HL-60/S4 treated with phorbol 12-myristate 13-acetate at 8.2 ng/mL for 4 days and 3 days (cell line): Measurements from ENCODE around the gene POTEF.
"Not testable (repeated sequence)": the region's sequence is repeated elsewhere in the genome, so short reads cannot be mapped to it uniquely, and the experiment has no call there.

Experiments
- in situ Hi-C: fragments of 300-500 bp; cut with MboI; formaldehyde crosslinking; loops from 2 replicates; pipeline ENCODE4 v1.15.0; 2022; ENCODE audit warnings: low sequenced_read_pairs

The POTEF gene

GRCh38 chr2:130153721-130154422 is 24.9 kb upstream of the POTEF start:
- in situ Hi-C loops, result loop anchor here (10.0 kb wide), 1 partner anchor 181 kb away; no protein-coding TSS in a partner anchor

DNA sequence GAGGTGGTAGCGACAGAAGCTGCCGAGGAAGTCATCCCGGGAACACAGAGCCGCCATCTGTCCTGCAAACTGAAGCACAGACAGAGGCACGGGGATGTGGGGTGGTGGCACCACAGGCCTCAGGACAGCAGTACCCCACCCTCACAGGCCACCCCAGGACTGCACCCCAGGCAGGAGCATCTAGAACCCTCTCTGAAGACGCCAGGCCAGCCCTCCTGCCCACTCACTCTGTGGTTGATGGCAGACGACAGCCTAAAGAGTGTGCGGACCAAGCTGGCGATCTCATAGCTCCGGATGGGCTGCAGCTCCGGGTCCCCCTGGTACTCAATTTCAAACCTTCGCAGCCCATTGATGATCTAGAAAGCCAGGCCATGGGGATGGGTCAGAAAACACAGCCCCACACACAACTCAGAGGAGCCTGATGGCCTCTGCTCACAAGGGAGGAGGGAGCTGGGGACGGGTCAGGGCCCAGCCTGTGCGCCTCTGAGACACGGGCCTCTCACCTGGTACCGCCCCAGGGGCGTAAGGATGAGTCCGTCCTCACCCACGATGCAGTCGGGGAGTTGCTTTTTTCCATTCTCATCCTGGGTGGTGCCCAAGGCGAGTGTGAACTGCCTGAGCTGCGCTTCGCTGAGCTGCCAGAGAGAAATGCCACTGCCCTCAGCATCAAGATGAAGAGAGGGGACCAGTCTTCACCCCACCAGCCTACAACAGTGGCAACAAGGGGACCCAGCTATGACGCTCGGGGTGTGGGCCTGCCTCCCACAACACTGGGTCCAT is 24.0 kb upstream of the POTEF start:
- in situ Hi-C loops, result loop anchor here (10.0 kb wide), 1 partner anchor 182 kb away; no protein-coding TSS in a partner anchor

- in situ Hi-C loops, result loop anchor here (10.0 kb wide), 1 partner anchor 183 kb away; no protein-coding TSS in a partner anchor
Measured at GRCh38 chr2:130152136-130152815, 23.3 kb upstream of the POTEF start.

- in situ Hi-C loops, result loop anchor here (10.0 kb wide), 1 partner anchor 184 kb away; no protein-coding TSS in a partner anchor
Measured at GRCh38 chr2:130151145-130151512, 22.1 kb upstream of the POTEF start.

- in situ Hi-C loops, result loop anchor here (10.0 kb wide), 1 partner anchor 184 kb away; no protein-coding TSS in a partner anchor
Measured at GRCh38 chr2:130150181-130151144, 21.4 kb upstream of the POTEF start.

- in situ Hi-C loops, result not testable (repeated sequence)
Measured at GRCh38 chr2:130148515-130148914, 19.5 kb upstream of the POTEF start.

DNA sequence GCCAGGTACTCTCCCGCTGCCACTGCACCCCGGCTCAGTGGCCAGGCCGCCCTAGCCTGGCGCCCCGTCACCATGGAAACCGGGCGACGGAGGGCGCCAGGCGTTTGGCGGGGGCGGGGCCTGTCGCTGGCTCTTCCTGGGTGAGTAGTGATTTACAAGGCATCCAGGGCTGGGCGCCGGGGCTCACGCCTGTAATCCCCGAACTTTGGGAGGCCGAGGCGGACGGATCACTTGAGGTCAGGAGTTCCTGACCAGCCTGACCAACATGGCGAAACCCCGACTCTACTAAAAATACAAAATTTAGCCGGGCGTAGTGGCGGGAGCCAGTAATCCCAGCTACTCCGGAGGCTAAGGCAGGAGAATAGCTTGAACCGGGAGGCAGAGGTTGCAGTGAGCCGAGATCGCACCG is 16.0 kb upstream of the POTEF start, which contains the start of gene CCDC74B:
CCDC74B (minus strand) TSS at position 107 of the 409 bp plus-strand sequence. CDS start 116 bp downstream, outside the sequence.
- in situ Hi-C loops, result not testable (repeated sequence)

GRCh38 chr2:130143266-130144039 is 14.4 kb upstream of the POTEF start:
- in situ Hi-C loops, result not testable (repeated sequence)

DNA sequence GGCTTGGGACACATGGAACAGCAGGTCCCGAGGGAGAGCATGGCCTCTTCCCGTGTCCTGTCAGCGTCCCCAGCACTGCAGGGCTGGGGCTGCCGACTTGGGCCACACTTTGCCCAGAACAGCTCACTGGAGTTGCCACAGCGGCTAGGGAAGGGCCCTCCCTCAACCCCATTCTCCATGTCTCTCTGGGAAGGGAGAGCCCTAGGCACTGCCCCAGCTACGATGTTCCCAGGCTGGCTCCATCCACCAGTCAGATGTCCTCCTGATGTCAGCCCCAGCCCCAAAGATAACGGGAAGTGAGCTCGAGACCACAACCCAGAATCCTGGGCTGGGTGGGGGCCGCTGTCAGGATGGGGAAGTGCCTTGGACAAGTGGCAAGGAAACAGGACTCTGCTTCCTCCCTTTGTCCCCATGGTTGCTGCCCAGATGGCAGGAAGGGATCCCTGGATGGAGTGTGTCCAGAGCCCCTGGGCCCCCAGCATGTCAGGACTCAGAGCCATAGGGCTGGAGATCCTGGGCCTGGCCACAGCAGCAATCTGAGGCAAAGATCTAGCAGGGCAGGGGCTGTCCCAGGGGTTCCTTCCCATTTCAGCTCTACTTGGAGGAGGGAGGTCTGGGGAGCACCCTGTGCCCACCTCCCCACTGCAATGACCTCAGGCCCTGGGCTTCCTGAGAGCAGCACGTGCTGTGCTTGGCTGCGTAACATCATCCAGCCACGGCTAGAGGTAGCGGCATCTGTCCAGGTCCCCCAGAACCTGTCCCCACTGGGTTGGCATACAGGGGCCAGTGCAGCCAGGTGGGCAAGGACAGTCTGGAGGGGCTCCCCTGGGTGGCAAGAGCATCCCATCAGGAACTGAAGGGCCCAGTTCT is 13.6 kb upstream of the POTEF start:
- in situ Hi-C loops, result not testable (repeated sequence)

DNA sequence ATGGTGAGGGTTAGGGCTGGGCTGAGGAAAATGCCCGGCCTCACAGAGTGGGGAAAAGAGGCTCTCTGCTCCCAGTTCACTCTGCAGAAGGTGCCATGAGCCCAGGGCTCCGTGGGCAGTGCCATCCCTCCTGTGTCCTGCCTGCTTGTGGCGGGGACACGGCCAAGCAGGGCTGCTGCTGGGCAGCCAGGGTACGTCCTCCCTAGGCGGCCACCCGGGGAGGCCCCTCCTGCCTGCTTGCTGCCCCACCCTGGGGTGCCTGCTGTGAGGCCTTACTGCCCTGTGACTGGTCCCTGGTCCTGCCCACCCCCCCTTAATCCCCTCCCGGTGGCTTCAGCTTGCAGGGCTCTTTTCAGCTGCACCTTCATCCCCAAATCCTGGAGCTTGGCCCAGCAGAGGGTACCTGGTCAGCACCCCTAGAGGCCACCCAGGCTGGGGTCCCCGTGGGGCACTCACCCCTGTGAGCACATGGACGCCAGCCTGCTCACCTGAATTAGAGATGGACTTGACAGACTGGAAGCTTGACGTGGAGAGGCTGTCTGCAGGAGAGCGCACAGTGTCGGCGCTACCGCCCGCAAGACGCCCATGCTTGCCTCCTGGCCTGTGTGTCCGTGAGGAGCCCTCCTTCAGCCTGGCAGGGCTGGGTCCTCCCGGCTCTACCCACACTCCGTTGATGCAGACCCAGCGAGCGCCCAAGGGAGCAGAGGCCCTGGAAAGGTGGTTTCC is 12.8 kb upstream of the POTEF start:
- in situ Hi-C loops, result not testable (repeated sequence)

DNA sequence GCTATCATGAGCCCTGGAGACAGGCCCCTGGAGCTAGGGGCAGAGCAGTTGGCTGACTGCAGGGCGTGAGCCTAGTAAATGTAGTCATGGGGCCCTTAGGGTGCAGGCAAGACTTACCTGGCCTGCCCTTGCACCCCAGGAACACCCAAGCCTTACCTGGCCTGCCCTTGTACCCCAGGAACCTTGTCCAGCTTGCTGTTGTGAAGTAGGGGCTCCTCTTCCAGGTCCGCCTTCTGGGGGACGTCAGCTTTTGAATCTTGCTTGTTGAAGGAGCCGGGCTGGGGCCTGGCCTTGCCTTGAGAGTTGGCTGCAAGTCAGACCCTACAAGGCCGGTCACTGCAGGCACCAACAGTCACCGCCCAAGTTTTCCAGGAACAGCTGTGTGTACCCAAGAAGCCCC is 12.0 kb upstream of the POTEF start:
- in situ Hi-C loops, result not testable (repeated sequence)

DNA sequence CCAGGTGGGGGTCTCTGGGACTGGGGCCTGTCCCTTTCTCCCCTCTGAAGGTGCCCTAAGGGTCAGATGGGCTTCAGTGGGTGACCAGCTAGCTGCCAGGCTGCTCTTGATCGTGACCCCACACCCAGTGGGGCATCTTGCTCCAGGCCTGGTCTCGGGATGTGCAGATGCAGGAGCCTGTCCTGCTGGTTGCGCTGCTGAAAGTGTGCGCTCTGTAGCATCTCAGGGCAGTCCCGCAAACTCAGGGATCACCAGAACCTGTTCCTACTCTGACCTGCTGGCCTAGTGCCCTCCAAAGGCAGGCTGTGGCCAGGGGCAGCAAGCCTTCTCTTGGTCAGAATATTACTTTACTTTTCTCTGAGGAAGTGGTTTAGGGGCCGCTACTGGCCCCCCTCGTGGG is 11.5 kb upstream of the POTEF start:
- in situ Hi-C loops, result not testable (repeated sequence)

- in situ Hi-C loops, result not testable (repeated sequence)
Measured at GRCh38 chr2:130139331-130140280, 10.6 kb upstream of the POTEF start.

- in situ Hi-C loops, result not testable (repeated sequence)
Measured at GRCh38 chr2:130138841-130139251, 9.8 kb upstream of the POTEF start.

DNA sequence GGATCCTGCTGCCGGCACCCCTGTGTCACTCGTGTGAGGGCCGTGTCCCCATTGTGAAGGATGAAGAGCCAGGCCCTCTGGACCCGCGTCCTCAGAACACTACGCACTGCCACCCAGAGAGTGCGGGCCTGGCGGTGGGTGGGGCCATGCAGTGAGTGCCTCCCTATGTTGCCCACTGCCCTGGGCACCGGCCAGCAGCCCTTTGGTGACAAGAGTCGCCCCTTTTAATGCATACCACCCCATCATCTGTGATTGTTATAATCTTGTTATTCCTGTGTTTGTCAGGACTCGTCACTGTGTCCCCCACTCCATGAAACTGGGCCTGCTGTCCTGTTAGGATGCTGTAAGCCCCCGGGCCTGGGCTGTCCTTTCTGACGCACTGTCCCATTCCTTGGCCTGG is 9.3 kb upstream of the POTEF start:
- in situ Hi-C loops, result not testable (repeated sequence)

- in situ Hi-C loops, result not testable (repeated sequence)
Measured at GRCh38 chr2:130137118-130137517, 8.1 kb upstream of the POTEF start.

- in situ Hi-C loops, result not testable (repeated sequence)
Measured at GRCh38 chr2:130136546-130136945, 7.5 kb upstream of the POTEF start.
